ENCODE measurements around the gene AMH. TPM values are rescaled to one million over a fixed set of nuclear protein-coding genes. Genes with fewer than 3 reads are reported as not detected.
"Not testable (repeated sequence)": the region's sequence is repeated elsewhere in the genome, so short reads cannot be mapped to it uniquely, and the experiment has no call there.

AMH gene
- total RNA-seq, 1 donor from 2014 or later: not detected

DNA sequence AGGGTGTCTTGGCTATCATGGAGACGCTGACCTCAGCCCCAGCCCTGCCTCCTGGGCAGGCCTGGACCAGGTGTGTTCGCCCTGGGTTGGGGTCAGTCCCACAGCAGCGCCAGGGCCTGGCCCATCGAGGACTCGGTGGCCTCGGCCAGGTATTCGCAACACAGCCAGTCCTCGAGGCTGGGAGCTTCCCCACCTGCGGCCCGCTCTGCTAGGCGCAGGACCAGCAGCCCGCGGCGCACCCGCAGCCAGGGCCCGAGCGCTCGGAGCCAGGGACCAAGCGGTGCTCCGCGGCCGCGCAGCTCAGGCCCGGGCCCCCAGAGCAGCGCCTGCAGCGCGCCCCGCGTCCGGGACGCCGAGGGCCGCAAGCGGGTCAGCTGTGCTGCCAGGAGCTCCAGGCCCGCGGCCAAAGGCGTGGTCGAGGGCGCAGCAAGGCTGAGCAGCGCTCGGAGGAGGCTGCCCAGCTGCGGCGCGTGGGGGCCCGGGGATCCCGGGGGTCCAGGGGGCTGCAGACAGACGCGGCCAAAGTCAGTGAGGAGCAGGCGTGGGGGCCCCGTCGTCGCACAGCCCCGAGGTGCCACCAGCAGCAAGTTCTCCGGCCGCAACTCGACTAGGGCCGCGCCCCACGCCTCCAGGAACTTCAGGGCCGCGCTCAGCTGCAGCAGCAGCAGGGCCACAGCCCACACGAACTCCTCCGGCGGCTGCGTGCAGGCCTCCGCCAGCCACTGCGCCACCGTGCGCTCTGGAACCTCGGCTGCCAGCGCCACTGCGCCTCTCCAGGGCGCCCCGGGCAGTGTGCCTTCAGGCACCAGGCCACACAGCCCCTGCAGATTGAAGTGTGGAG lies 26.7 kb downstream of the AMH start:
- Histone ChIP-seq H3K4me3 (ENCODE audit: low read depth, low read length) (no peak overlapping the region), H3K36me3 (ENCODE audit: control insufficient read depth, insufficient read depth, low read length) (peaks cover 2% of the 10 kb centered on the region), H3K27me3 (ENCODE audit: control insufficient read depth, insufficient read depth, low read length) (no peaks in the 10 kb centered on the region)
- TF ChIP-seq, protein P1, sequence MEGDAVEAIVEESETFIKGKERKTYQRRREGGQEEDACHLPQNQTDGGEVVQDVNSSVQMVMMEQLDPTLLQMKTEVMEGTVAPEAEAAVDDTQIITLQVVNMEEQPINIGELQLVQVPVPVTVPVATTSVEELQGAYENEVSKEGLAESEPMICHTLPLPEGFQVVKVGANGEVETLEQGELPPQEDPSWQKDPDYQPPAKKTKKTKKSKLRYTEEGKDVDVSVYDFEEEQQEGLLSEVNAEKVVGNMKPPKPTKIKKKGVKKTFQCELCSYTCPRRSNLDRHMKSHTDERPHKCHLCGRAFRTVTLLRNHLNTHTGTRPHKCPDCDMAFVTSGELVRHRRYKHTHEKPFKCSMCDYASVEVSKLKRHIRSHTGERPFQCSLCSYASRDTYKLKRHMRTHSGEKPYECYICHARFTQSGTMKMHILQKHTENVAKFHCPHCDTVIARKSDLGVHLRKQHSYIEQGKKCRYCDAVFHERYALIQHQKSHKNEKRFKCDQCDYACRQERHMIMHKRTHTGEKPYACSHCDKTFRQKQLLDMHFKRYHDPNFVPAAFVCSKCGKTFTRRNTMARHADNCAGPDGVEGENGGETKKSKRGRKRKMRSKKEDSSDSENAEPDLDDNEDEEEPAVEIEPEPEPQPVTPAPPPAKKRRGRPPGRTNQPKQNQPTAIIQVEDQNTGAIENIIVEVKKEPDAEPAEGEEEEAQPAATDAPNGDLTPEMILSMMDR (IDR thresholded peaks at IDR 0.05; ENCODE audit: insufficient read depth, low read length, poor library complexity, severe bottlenecking): no peak
- DNase-seq (ENCODE audit: low read depth): no peak

DNA sequence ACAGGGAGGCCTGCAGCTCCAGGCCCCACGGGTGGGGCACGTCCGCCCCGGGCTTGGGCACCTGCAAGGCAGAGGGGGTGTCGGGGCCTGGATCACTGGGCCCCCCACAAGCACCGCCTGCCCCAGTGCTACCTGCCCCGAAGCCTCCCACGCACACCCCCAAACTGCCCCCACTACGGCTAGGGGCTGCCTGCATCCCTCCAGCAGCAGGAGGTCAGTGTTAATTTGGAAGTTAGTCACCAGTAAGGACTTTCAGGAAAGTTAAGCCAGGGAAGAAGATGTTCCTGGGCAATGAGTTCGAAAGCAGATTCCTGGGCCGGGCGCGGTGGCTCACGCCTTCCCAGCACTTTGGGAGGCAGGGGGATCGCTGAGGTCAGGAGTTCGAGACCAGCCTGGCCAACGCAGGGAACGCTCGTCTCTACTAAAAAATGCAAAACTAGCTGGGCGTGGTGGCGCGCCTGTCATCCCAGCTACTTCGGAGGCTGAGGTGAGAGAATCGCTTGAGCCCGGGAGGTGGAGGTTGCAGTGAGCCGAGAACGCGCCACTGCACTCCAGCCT lies 27.4 kb downstream of the AMH start:
- DNase-seq (ENCODE audit: low read depth): no peak
- no peaks in the 10 kb centered on the region for H3K27me3 ChIP-seq (ENCODE audit: control insufficient read depth, insufficient read depth, low read length)

GRCh38 chr19:2277138-2277537 lies 28.0 kb downstream of the AMH start:
- TF ChIP-seq, protein P1 (IDR thresholded peaks at IDR 0.05; ENCODE audit: insufficient read depth, low read length, poor library complexity, severe bottlenecking): no peak
- DNase-seq (ENCODE audit: low read depth): no peak
- peaks cover 2% of the 10 kb centered on the region for H3K36me3 ChIP-seq (ENCODE audit: control insufficient read depth, insufficient read depth, low read length)
- H3K27me3 ChIP-seq (ENCODE audit: control insufficient read depth, insufficient read depth, low read length): peaks cover 6% of the 10 kb centered on the region
- no peak overlapping the region for H3K4me3 ChIP-seq (ENCODE audit: low read depth, low read length)

More for the DNA sequence above, 27.4 kb downstream of the AMH start:
- Histone ChIP-seq H3K36me3 (ENCODE audit: control insufficient read depth, insufficient read depth, low read length) (peaks cover 2% of the 10 kb centered on the region), H3K4me3 (ENCODE audit: low read depth, low read length) (no peak overlapping the region)
- TF ChIP-seq, protein P1 (IDR thresholded peaks at IDR 0.05; ENCODE audit: insufficient read depth, low read length, poor library complexity, severe bottlenecking): no peak

GRCh38 chr19:2278459-2279158 lies 29.5 kb downstream of the AMH start:
- TF ChIP-seq, protein P1 (IDR thresholded peaks at IDR 0.05; ENCODE audit: insufficient read depth, low read length, poor library complexity, severe bottlenecking): no peak
- peaks cover 2% of the 10 kb centered on the region for H3K36me3 ChIP-seq (ENCODE audit: control insufficient read depth, insufficient read depth, low read length)
- peaks cover 15% of the 10 kb centered on the region for H3K27me3 ChIP-seq (ENCODE audit: control insufficient read depth, insufficient read depth, low read length)
- DNase-seq (ENCODE audit: low read depth): no peak
- H3K4me3 ChIP-seq (ENCODE audit: low read depth, low read length): no peak overlapping the region

- Histone ChIP-seq H3K27me3 (ENCODE audit: control insufficient read depth, insufficient read depth, low read length) (peaks cover 17% of the 10 kb centered on the region), H3K4me3 (ENCODE audit: low read depth, low read length) (no peak overlapping the region), H3K36me3 (ENCODE audit: control insufficient read depth, insufficient read depth, low read length) (no peaks in the 10 kb centered on the region)
- no peak for DNase-seq (ENCODE audit: low read depth)
- TF ChIP-seq, protein P1 (IDR thresholded peaks at IDR 0.05; ENCODE audit: insufficient read depth, low read length, poor library complexity, severe bottlenecking): no peak
These were observed 31.6 kb downstream of the AMH start for GRCh38 chr19:2280633-2281264.

GRCh38 chr19:2281265-2282061 lies 32.3 kb downstream of the AMH start:
- peaks cover 24% of the 10 kb centered on the region for H3K27me3 ChIP-seq (ENCODE audit: control insufficient read depth, insufficient read depth, low read length)
- not testable (repeated sequence) for DNase-seq (ENCODE audit: low read depth); H3K4me3 ChIP-seq (ENCODE audit: low read depth, low read length)

More at GRCh38 chr19:2281265-2282061, 32.3 kb downstream of the AMH start:
- not testable (repeated sequence) for H3K36me3 ChIP-seq (ENCODE audit: control insufficient read depth, insufficient read depth, low read length)
